CD4-positive, alpha-beta T cell (primary cell): Measurements from ENCODE around the gene TMPRSS11A. TPM values are rescaled to one million over a fixed set of nuclear protein-coding genes. Genes with fewer than 3 reads are reported as not detected.

ENCODE experiments used
- ATAC-seq: fragments of 200-7000 bp; cut with Tn5 transposase; one replicate; pipeline ENCODE4 v1.10.0; 2022; ENCODE audit warnings: mild to moderate bottlenecking; ENCODE audit not compliant: poor library complexity
- CTCF ChIA-PET: fragments of 350-600 bp; sonication (Branson Sonifier 250); formaldehyde crosslinking; loops from one replicate; lab custom pipeline; 2021; ENCODE audit warnings: antibody characterized with exemption, inconsistent platforms; lab: Charles Lee
- POLR2A ChIA-PET: fragments of 350-600 bp; sonication (Branson Sonifier 250); formaldehyde crosslinking; loops from one replicate; lab custom pipeline; 2021; ENCODE audit warnings: antibody characterized with exemption, inconsistent platforms; lab: Charles Lee
- DNase-seq, 14 experiments: peaks; one replicate each; pipeline ENCODE4 v3.0.0-alpha.2; 2013 to 2020; ENCODE audit warnings: mixed read lengths in 2 of 14
- H3K27ac ChIP-seq, 2 donors: one replicate each; pipeline versions ENCODE4 v1.5.1 to v1.7.0; 2013; ENCODE audit warnings: low read length in 2 of 2, low read depth in 1 of 2, mild to moderate bottlenecking in 1 of 2
- H3K27me3 ChIP-seq, 2 experiments: 1 replicate in 1 of 2; 2 replicates in 1 of 2; pipeline versions ENCODE4 v1.6.1 to v1.7.0; 2013; ENCODE audit warnings: low read length in 2 of 2, control low read depth in 1 of 2, mild to moderate bottlenecking in 1 of 2, moderate library complexity in 1 of 2; ENCODE audit not compliant: insufficient read depth in 2 of 2, control insufficient read depth in 1 of 2
- H3K36me3 ChIP-seq: one replicate; pipeline ENCODE4 v1.6.1; 2013; ENCODE audit warnings: low read length, control low read depth; ENCODE audit not compliant: insufficient read depth
- H3K4me1 ChIP-seq: one replicate; pipeline ENCODE4 v1.6.1; 2013; ENCODE audit warnings: low read length, control low read depth; ENCODE audit not compliant: insufficient read depth
- H3K4me3 ChIP-seq: one replicate; pipeline ENCODE4 v1.5.1; 2013; ENCODE audit warnings: mild to moderate bottlenecking, low read length, moderate library complexity
- H3K9me3 ChIP-seq, 2 experiments: 1 replicate in 1 of 2; 2 replicates in 1 of 2; pipeline versions ENCODE4 v1.6.1 to v1.7.0; 2013; ENCODE audit warnings: low read length in 2 of 2, mild to moderate bottlenecking in 2 of 2, control low read depth in 1 of 2, moderate library complexity in 1 of 2; ENCODE audit not compliant: control insufficient read depth in 1 of 2, insufficient read depth in 1 of 2
- H3K27ac Mint-ChIP-seq: one replicate; pipeline ENCODE4 v1.8.0; 2020; ENCODE audit warnings: mixed read lengths
- H3K27me3 Mint-ChIP-seq: one replicate; pipeline ENCODE4 v1.8.0; 2021; ENCODE audit warnings: mixed read lengths
- H3K36me3 Mint-ChIP-seq: one replicate; pipeline ENCODE4 v1.8.0; 2021; ENCODE audit warnings: low read depth, mixed read lengths
- H3K4me1 Mint-ChIP-seq: one replicate; pipeline ENCODE4 v1.8.0; 2021; ENCODE audit warnings: low read depth, mixed read lengths
- H3K4me3 Mint-ChIP-seq: one replicate; pipeline ENCODE4 v1.8.0; 2020; ENCODE audit warnings: mild to moderate bottlenecking, mixed read lengths
- H3K9me3 Mint-ChIP-seq: one replicate; pipeline ENCODE4 v1.8.0; 2020; ENCODE audit warnings: mixed read lengths
- intact Hi-C, 2 experiments: fragments of 100-400 bp; cut with DNase I in 1 of 2; cut with micrococcal nuclease in 1 of 2; formaldehyde crosslinking; loops; one replicate each; pipeline versions ENCODE4 v1.15.1 to v1.9.0; 2023 to 2025; cut with DNase I, micrococcal nuclease
- total RNA-seq, 174 experiments: library from RNA in 2 of 174; stranded (reverse) in 2 of 174; gene quantifications; one replicate each; pipeline ENCODE4 v1.2.3 and lab custom pipeline; 2021 to 2026
- TF ChIP-seq, protein P1 (sequence below): fragments of 200-600 bp; IDR thresholded peaks from one replicate; pipeline ENCODE4 v1.8.0; 2022; ENCODE audit warnings: antibody characterized with exemption, mild to moderate bottlenecking

TMPRSS11A gene
- total RNA-seq, 2 experiments from 2014 or later = not detected

- Mint-ChIP-seq H3K36me3 (no peaks in the 10 kb centered on the region), H3K9me3 (no peaks in the 10 kb centered on the region), H3K27ac (no peak overlapping the region), H3K4me1 (no peaks in the 10 kb centered on the region), H3K4me3 (no peak overlapping the region), H3K27me3 (no peaks in the 10 kb centered on the region)
- Histone ChIP-seq H3K27ac (no peak overlapping the region), H3K27me3 (no peaks in the 10 kb centered on the region), H3K4me1 (no peaks in the 10 kb centered on the region), H3K9me3 (no peaks in the 10 kb centered on the region), H3K36me3 (no peaks in the 10 kb centered on the region), H3K4me3 (no peak overlapping the region)
- ATAC-seq (no peak), DNase-seq (no peak)
- ChIA-PET CTCF (no interaction called here), POLR2A (no interaction called here)
- TF ChIP-seq, protein P1, sequence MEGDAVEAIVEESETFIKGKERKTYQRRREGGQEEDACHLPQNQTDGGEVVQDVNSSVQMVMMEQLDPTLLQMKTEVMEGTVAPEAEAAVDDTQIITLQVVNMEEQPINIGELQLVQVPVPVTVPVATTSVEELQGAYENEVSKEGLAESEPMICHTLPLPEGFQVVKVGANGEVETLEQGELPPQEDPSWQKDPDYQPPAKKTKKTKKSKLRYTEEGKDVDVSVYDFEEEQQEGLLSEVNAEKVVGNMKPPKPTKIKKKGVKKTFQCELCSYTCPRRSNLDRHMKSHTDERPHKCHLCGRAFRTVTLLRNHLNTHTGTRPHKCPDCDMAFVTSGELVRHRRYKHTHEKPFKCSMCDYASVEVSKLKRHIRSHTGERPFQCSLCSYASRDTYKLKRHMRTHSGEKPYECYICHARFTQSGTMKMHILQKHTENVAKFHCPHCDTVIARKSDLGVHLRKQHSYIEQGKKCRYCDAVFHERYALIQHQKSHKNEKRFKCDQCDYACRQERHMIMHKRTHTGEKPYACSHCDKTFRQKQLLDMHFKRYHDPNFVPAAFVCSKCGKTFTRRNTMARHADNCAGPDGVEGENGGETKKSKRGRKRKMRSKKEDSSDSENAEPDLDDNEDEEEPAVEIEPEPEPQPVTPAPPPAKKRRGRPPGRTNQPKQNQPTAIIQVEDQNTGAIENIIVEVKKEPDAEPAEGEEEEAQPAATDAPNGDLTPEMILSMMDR = no peak
- intact Hi-C loops = no loop called here
Observed at GRCh38 chr4:67933038-67933437, 30.3 kb downstream of the TMPRSS11A start.

DNA sequence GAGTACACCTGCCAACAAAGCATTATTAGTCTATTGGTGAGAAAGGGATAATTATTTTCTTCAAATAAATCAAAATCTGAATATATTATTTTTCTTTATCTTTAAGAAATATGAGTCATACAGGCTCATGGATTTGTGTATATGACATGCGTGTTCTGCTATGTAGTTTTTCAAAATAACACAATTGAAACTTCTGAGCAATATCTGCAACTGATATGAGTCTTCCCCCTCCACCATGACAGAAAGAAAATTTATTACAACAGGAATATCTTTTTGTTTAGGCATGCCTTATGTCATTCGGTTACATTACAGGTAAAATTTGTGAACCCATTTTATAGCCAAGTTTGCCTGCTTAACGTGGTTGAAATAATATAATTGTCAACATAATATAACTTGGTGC is 32.0 kb downstream of the TMPRSS11A start:
- no peaks in the 10 kb centered on the region for H3K4me1 Mint-ChIP-seq
- H3K27ac Mint-ChIP-seq = no peak overlapping the region
- TF ChIP-seq, protein P1 = no peak

GRCh38 chr4:67929426-67929825 is 33.9 kb downstream of the TMPRSS11A start:
- no peaks in the 10 kb centered on the region for H3K36me3 ChIP-seq
- Mint-ChIP-seq H3K27ac (no peak overlapping the region), H3K4me3 (no peak overlapping the region), H3K36me3 (no peaks in the 10 kb centered on the region), H3K9me3 (no peaks in the 10 kb centered on the region), H3K27me3 (no peaks in the 10 kb centered on the region), H3K4me1 (no peaks in the 10 kb centered on the region)
- intact Hi-C loops = no loop called here
- ChIA-PET POLR2A (no interaction called here), CTCF (no interaction called here)
- H3K27ac ChIP-seq = no peak overlapping the region
- H3K27me3 ChIP-seq = no peaks in the 10 kb centered on the region
- TF ChIP-seq, protein P1 = no peak
- DNase-seq (no peak), ATAC-seq (no peak)
- H3K4me3 ChIP-seq = no peak overlapping the region
- H3K4me1 ChIP-seq = no peaks in the 10 kb centered on the region
- H3K9me3 ChIP-seq = peaks cover 0 to 11% of the 10 kb centered on the region in 2 experiments

More for the DNA sequence above, 32.0 kb downstream of the TMPRSS11A start:
- Histone ChIP-seq H3K4me3 (no peak overlapping the region), H3K4me1 (no peaks in the 10 kb centered on the region), H3K27ac (no peak overlapping the region), H3K36me3 (no peaks in the 10 kb centered on the region), H3K27me3 (no peaks in the 10 kb centered on the region), H3K9me3 (peaks cover 0 to 10% of the 10 kb centered on the region in 2 experiments)
- Mint-ChIP-seq H3K36me3 (no peaks in the 10 kb centered on the region), H3K9me3 (no peaks in the 10 kb centered on the region), H3K27me3 (no peaks in the 10 kb centered on the region), H3K4me3 (no peak overlapping the region)
- intact Hi-C loops = no loop called here
- ATAC-seq = no peak
- ChIA-PET POLR2A (no interaction called here), CTCF (no interaction called here)
- DNase-seq = no peak
